Breast epithelium (tissue), 4 donors: ENCODE results near the gene ARHGAP44. TPM values are rescaled to one million over a fixed set of nuclear protein-coding genes. Genes with fewer than 3 reads are reported as not detected.

Experiments used
- DNase-seq, 2 donors: peaks; one replicate each; pipeline ENCODE4 v3.0.0-alpha.2; 2019; ENCODE audit warnings: low spot score in 2 of 2
- H3K27ac ChIP-seq, 2 donors: fragments of 200-600 bp; sonication (generic) in 1 of 2; one replicate each; pipeline ENCODE4 v1.5.1; 2016 to 2019; ENCODE audit warnings: mild to moderate bottlenecking in 1 of 2
- H3K27me3 ChIP-seq, 2 donors: fragments of 200-600 bp; sonication (generic) in 1 of 2; one replicate each; pipeline versions ENCODE4 v1.5.1 to v1.6.0; 2017 to 2019; ENCODE audit warnings: control low read depth in 1 of 2, mild to moderate bottlenecking in 1 of 2
- H3K36me3 ChIP-seq: fragments of 200-600 bp; one replicate; pipeline ENCODE4 v1.5.1; 2019
- H3K4me1 ChIP-seq, 2 donors: fragments of 200-600 bp; sonication (generic); one replicate each; pipeline ENCODE4 v1.5.1; 2016 to 2019; ENCODE audit warnings: control low read depth in 1 of 2
- H3K4me3 ChIP-seq, 3 donors: fragments of 200-600 bp; sonication (generic); 1 replicate in 2 of 3; 2 replicates in 1 of 3; pipeline ENCODE4 v1.5.1; 2016 to 2019; ENCODE audit warnings: mild to moderate bottlenecking in 3 of 3, moderate library complexity in 2 of 3
- H3K9me3 ChIP-seq, 2 donors: fragments of 200-600 bp; sonication (generic) in 1 of 2; one replicate each; pipeline ENCODE4 v1.5.1; 2016 to 2019; ENCODE audit warnings: control low read depth in 1 of 2
- CTCF ChIP-seq, 3 donors: fragments of 450-650 bp; IDR thresholded peaks; one replicate each; pipeline ENCODE4 v1.5.1; 2016 to 2017; ENCODE audit warnings: antibody characterized with exemption in 3 of 3, mild to moderate bottlenecking in 3 of 3, moderate library complexity in 3 of 3
- POLR2A ChIP-seq: fragments of 450-650 bp; IDR thresholded peaks from one replicate; pipeline ENCODE4 v1.6.1; 2016; ENCODE audit warnings: antibody characterized with exemption, mild to moderate bottlenecking, moderate library complexity
- POLR2AphosphoS5 ChIP-seq, 3 donors: sonication (generic); formaldehyde crosslinking; IDR thresholded peaks; one replicate each; pipeline ENCODE4 v1.6.1; 2017; ENCODE audit warnings: antibody characterized with exemption in 3 of 3
- intact Hi-C: fragments of 100-400 bp; cut with DNase I; formaldehyde crosslinking; loops from one replicate; pipeline ENCODE4 v1.15.1; 2023; ENCODE audit warnings: low total_unique reads
- total RNA-seq, 3 donors: library from RNA; depleted of rRNA; stranded (reverse); fragments of >200 nt; gene quantifications; one replicate each; pipeline ENCODE4 v1.1.0, GENCODE V29; 2016

ARHGAP44 gene
- total RNA-seq, 3 donors from 2014 or later: 2.4 to 13.0 (median 4.9) TPM

GRCh38 chr17:13003927-13004326 is 214.6 kb downstream of the ARHGAP44 start:
- H3K9me3 ChIP-seq: no peaks in the 10 kb centered on the region
- no peaks in the 10 kb centered on the region for H3K4me1 ChIP-seq
- DNase-seq: no peak
- H3K27me3 ChIP-seq: no peaks in the 10 kb centered on the region
- intact Hi-C loops: no loop called here
- H3K27ac ChIP-seq: no peak overlapping the region
- H3K4me3 ChIP-seq: no peak overlapping the region
- H3K36me3 ChIP-seq: no peaks in the 10 kb centered on the region
- no peak for TF ChIP-seq POLR2A
- no peak for TF ChIP-seq CTCF (IDR thresholded peaks at IDR 0.05)
- TF ChIP-seq POLR2AphosphoS5 (IDR thresholded peaks at IDR 0.05): no peak

GRCh38 chr17:13004336-13004735 is 215.0 kb downstream of the ARHGAP44 start:
- Histone ChIP-seq H3K4me1 (no peaks in the 10 kb centered on the region), H3K9me3 (no peaks in the 10 kb centered on the region), H3K27me3 (no peaks in the 10 kb centered on the region), H3K27ac (no peak overlapping the region), H3K36me3 (no peaks in the 10 kb centered on the region), H3K4me3 (no peak overlapping the region)
- TF ChIP-seq POLR2A (no peak), CTCF (IDR thresholded peaks at IDR 0.05) (no peak), POLR2AphosphoS5 (IDR thresholded peaks at IDR 0.05) (no peak)
- intact Hi-C loops: no loop called here
- no peak for DNase-seq

GRCh38 chr17:13005530-13005929 is 216.2 kb downstream of the ARHGAP44 start:
- Histone ChIP-seq H3K27me3 (no peaks in the 10 kb centered on the region), H3K27ac (no peak overlapping the region), H3K9me3 (no peaks in the 10 kb centered on the region), H3K4me1 (no peaks in the 10 kb centered on the region), H3K4me3 (no peak overlapping the region), H3K36me3 (peaks cover 3% of the 10 kb centered on the region)
- DNase-seq: no peak
- intact Hi-C loops: no loop called here
- TF ChIP-seq POLR2A (no peak), CTCF (IDR thresholded peaks at IDR 0.05) (no peak), POLR2AphosphoS5 (IDR thresholded peaks at IDR 0.05) (no peak)

- Histone ChIP-seq H3K36me3 (peaks cover 6% of the 10 kb centered on the region), H3K4me3 (no peak overlapping the region), H3K27ac (no peak overlapping the region), H3K9me3 (no peaks in the 10 kb centered on the region), H3K4me1 (no peaks in the 10 kb centered on the region), H3K27me3 (no peaks in the 10 kb centered on the region)
- TF ChIP-seq CTCF (IDR thresholded peaks at IDR 0.05): no peak
- TF ChIP-seq POLR2A: no peak
- TF ChIP-seq POLR2AphosphoS5 (IDR thresholded peaks at IDR 0.05): no peak
- intact Hi-C loops: no loop called here
- DNase-seq: no peak
Measured at GRCh38 chr17:13008461-13008860, 219.2 kb downstream of the ARHGAP44 start.

GRCh38 chr17:13010959-13011358 is 221.7 kb downstream of the ARHGAP44 start:
- intact Hi-C loops: no loop called here
- Histone ChIP-seq H3K4me3 (no peak overlapping the region), H3K4me1 (no peaks in the 10 kb centered on the region), H3K36me3 (peaks cover 6% of the 10 kb centered on the region), H3K27ac (no peak overlapping the region), H3K9me3 (no peaks in the 10 kb centered on the region), H3K27me3 (no peaks in the 10 kb centered on the region)
- no peak for DNase-seq
- TF ChIP-seq CTCF (IDR thresholded peaks at IDR 0.05) (no peak), POLR2AphosphoS5 (IDR thresholded peaks at IDR 0.05) (no peak), POLR2A (no peak)
